ENCODE measurements around the gene TLR8. TPM values are rescaled to one million over a fixed set of nuclear protein-coding genes. Genes with fewer than 3 reads are reported as not detected.

Gene TLR8
- total RNA-seq, 6 experiments from 2014 or later, result not detected

GRCh38 chrX:12885508-12885907 is 20.9 kb upstream of the TLR8 start:
- peaks cover 7% of the 10 kb centered on the region for H3K27me3 Mint-ChIP-seq (ENCODE audit: insufficient read depth)

GRCh38 chrX:12886545-12886944 is 19.9 kb upstream of the TLR8 start:
- no peak for TF ChIP-seq CTCF (IDR thresholded peaks at IDR 0.05)
- Mint-ChIP-seq H3K4me3 (no peak overlapping the region), H3K4me1 (ENCODE audit: low read depth) (no peaks in the 10 kb centered on the region), H3K27me3 (ENCODE audit: insufficient read depth) (peaks cover 7% of the 10 kb centered on the region), H3K27ac (no peak overlapping the region), H3K36me3 (ENCODE audit: low read depth) (no peaks in the 10 kb centered on the region), H3K9me3 (no peaks in the 10 kb centered on the region)
- no peak for DNase-seq

More at GRCh38 chrX:12885508-12885907, 20.9 kb upstream of the TLR8 start:
- DNase-seq, result no peak
- no peaks in the 10 kb centered on the region for H3K9me3 Mint-ChIP-seq
- TF ChIP-seq CTCF (IDR thresholded peaks at IDR 0.05), result no peak
- H3K4me1 Mint-ChIP-seq (ENCODE audit: low read depth), result no peaks in the 10 kb centered on the region
- no peak overlapping the region for H3K4me3 Mint-ChIP-seq
- no peaks in the 10 kb centered on the region for H3K36me3 Mint-ChIP-seq (ENCODE audit: low read depth)
- H3K27ac Mint-ChIP-seq, result no peak overlapping the region

GRCh38 chrX:12887141-12887540 is 19.3 kb upstream of the TLR8 start:
- DNase-seq, result no peak
- Mint-ChIP-seq H3K9me3 (no peaks in the 10 kb centered on the region), H3K27me3 (ENCODE audit: insufficient read depth) (peaks cover 4% of the 10 kb centered on the region), H3K27ac (no peak overlapping the region), H3K4me3 (no peak overlapping the region), H3K36me3 (ENCODE audit: low read depth) (no peaks in the 10 kb centered on the region), H3K4me1 (ENCODE audit: low read depth) (no peaks in the 10 kb centered on the region)
- TF ChIP-seq CTCF (IDR thresholded peaks at IDR 0.05), result no peak

GRCh38 chrX:12887767-12888166 is 18.7 kb upstream of the TLR8 start:
- Mint-ChIP-seq H3K4me3 (no peak overlapping the region), H3K4me1 (ENCODE audit: low read depth) (no peaks in the 10 kb centered on the region), H3K36me3 (ENCODE audit: low read depth) (no peaks in the 10 kb centered on the region), H3K27me3 (ENCODE audit: insufficient read depth) (peaks cover 4% of the 10 kb centered on the region), H3K27ac (no peak overlapping the region), H3K9me3 (no peaks in the 10 kb centered on the region)
- no peak for DNase-seq
- no peak for TF ChIP-seq CTCF (IDR thresholded peaks at IDR 0.05)

- Mint-ChIP-seq H3K27me3 (ENCODE audit: insufficient read depth) (peaks cover 1% of the 10 kb centered on the region), H3K9me3 (no peaks in the 10 kb centered on the region), H3K36me3 (ENCODE audit: low read depth) (no peaks in the 10 kb centered on the region), H3K4me1 (ENCODE audit: low read depth) (no peaks in the 10 kb centered on the region; the same call in 1 of the 2 replicates), H3K27ac (no peak overlapping the region), H3K4me3 (no peak overlapping the region)
- DNase-seq, result no peak
- TF ChIP-seq CTCF (IDR thresholded peaks at IDR 0.05), result no peak
Observed at GRCh38 chrX:12890467-12890866, 16.0 kb upstream of the TLR8 start.

DNA sequence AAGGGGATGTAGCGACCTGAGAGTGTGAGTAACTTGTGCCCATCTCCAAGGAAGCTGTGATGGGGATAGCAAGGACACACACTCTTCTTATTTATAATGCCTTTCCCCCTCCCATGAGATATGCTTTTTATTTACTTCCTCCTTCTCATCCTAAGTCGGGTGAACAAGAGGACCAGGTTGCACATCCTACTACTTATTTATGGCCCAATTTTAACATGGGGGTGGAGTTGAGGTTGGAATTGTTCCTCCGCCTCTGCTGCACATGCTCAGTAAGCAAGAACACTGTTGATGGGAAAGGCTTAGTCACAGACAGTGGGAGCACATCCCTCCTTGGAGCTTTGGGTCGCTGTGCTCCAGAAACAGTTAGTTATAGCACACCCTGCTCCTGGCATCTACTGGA is 15.2 kb upstream of the TLR8 start:
- TF ChIP-seq CTCF (IDR thresholded peaks at IDR 0.05), result no peak
- Mint-ChIP-seq H3K9me3 (no peaks in the 10 kb centered on the region), H3K4me1 (ENCODE audit: low read depth) (no peaks in the 10 kb centered on the region; the same call in 1 of the 2 replicates), H3K27ac (no peak overlapping the region), H3K4me3 (no peak overlapping the region), H3K27me3 (ENCODE audit: insufficient read depth) (no peaks in the 10 kb centered on the region; the same call in none of the 2 replicates), H3K36me3 (ENCODE audit: low read depth) (no peaks in the 10 kb centered on the region)
- no peak for DNase-seq

All from HFFc6 (cell line).